Keratinocyte (primary cell): ENCODE results near the gene SPANXN4. TPM values are rescaled to one million over a fixed set of nuclear protein-coding genes. Genes with fewer than 3 reads are reported as not detected.

ENCODE experiments used
- DNase-seq: peaks from one replicate; pipeline ENCODE4 v3.0.0-alpha.2; 2011; ENCODE audit warnings: low read depth, missing footprints, low spot score
- FAIRE-seq: peaks from 2 replicates; lab custom pipeline; 2011; peaks lifted over from hg19 to GRCh38; lab: Jason Lieb, UNC
- H2AFZ ChIP-seq: 2 replicates; pipeline ENCODE4 v1.6.0; 2012; ENCODE audit warnings: low read length, control low read depth, inconsistent platforms; ENCODE audit not compliant: control insufficient read depth
- H3K27ac ChIP-seq: 2 replicates; pipeline ENCODE4 v1.5.1; 2011; ENCODE audit warnings: low read length; ENCODE audit not compliant: control insufficient read depth, insufficient read depth
- H3K27me3 ChIP-seq: 3 replicates; pipeline ENCODE4 v1.6.0; 2011; ENCODE audit warnings: low read length; ENCODE audit not compliant: control insufficient read depth, insufficient read depth; ENCODE audit errors: extremely low read depth
- H3K36me3 ChIP-seq, 2 experiments: 2 replicates in 1 of 2; 3 replicates in 1 of 2; pipeline ENCODE4 v1.5.1; 2011; ENCODE audit warnings: low read length in 2 of 2, mild to moderate bottlenecking in 1 of 2; ENCODE audit not compliant: control insufficient read depth in 2 of 2, insufficient read depth in 2 of 2; ENCODE audit errors: extremely low read depth in 1 of 2
- H3K4me1 ChIP-seq: 3 replicates; pipeline ENCODE4 v1.5.1; 2011; ENCODE audit warnings: low read length; ENCODE audit not compliant: control insufficient read depth, insufficient read depth; ENCODE audit errors: extremely low read depth
- H3K4me2 ChIP-seq: 3 replicates; pipeline ENCODE4 v1.6.0; 2011; ENCODE audit warnings: low read depth, low read length; ENCODE audit not compliant: control insufficient read depth, insufficient read depth; ENCODE audit errors: extremely low read depth
- H3K4me3 ChIP-seq, 3 experiments: fragments of 200-600 bp in 1 of 3; sonication (generic) in 1 of 3; 2 replicates in 2 of 3; 3 replicates in 1 of 3; pipeline ENCODE4 v1.5.1; 2011 to 2016; ENCODE audit warnings: low read length in 3 of 3, mild to moderate bottlenecking in 3 of 3, control low read depth in 2 of 3, inconsistent platforms in 1 of 3, low read depth in 1 of 3, mixed read lengths in 1 of 3, mixed run types in 1 of 3, moderate library complexity in 1 of 3; ENCODE audit not compliant: control insufficient read depth in 2 of 3, insufficient read depth in 2 of 3; ENCODE audit errors: extremely low read depth in 1 of 3
- H3K79me2 ChIP-seq: 2 replicates; pipeline ENCODE4 v1.6.0; 2012; ENCODE audit warnings: low read length; ENCODE audit not compliant: control insufficient read depth, insufficient read depth
- H3K9ac ChIP-seq: 3 replicates; pipeline ENCODE4 v1.6.0; 2011; ENCODE audit warnings: low read length; ENCODE audit not compliant: control insufficient read depth, insufficient read depth; ENCODE audit errors: extremely low read depth
- H3K9me1 ChIP-seq: 3 replicates; pipeline ENCODE4 v1.6.0; 2011; ENCODE audit warnings: low read length; ENCODE audit not compliant: control insufficient read depth, insufficient read depth; ENCODE audit errors: extremely low read depth
- H3K9me3 ChIP-seq: 2 replicates; pipeline ENCODE4 v1.5.1; 2012; ENCODE audit warnings: low read depth, low read length; ENCODE audit not compliant: control insufficient read depth
- H4K20me1 ChIP-seq: 3 replicates; pipeline ENCODE4 v1.6.0; 2011; ENCODE audit warnings: low read length; ENCODE audit not compliant: control insufficient read depth, insufficient read depth; ENCODE audit errors: extremely low read depth
- EZH2 ChIP-seq: IDR thresholded peaks from one replicate; pipeline ENCODE4 v1.6.1; 2012; ENCODE audit warnings: inconsistent platforms, mild to moderate bottlenecking, low read length, moderate library complexity
- dilution Hi-C: fragments of 300-500 bp; cut with MboI; formaldehyde crosslinking; loops from one replicate; pipeline ENCODE4 v1.7.0; 2020; ENCODE audit warnings: low sequenced_read_pairs; ENCODE audit not compliant: extremely low pct_ligation_motif_present
- polyA plus RNA-seq, 5 experiments: library from polyadenylated mRNA; depleted of rRNA in 3 of 5; stranded (reverse) in 3 of 5; stranded (forward) in 1 of 5; unstranded in 1 of 5; fragments of >200 nt; gene quantifications; 1 replicate in 1 of 5; 2 replicates in 3 of 5; 3 replicates in 1 of 5; pipeline versions ENCODE4 v1.2.1 to v1.2.3, GENCODE V29; 2011 to 2012; ENCODE audit warnings: missing spikeins in 2 of 5, low read depth in 1 of 5, low replicate concordance in 1 of 5
- TF ChIP-seq, protein P1 (sequence below), 3 experiments: IDR thresholded peaks in 1 of 3; conservative IDR thresholded peaks in 1 of 3; optimal IDR thresholded peaks in 1 of 3; 2 replicates in 2 of 3; 3 replicates in 1 of 3; pipeline versions ENCODE3 to v1.5.1; 2011; ENCODE audit warnings: low read length in 3 of 3, mild to moderate bottlenecking in 3 of 3, moderate library complexity in 2 of 3, control low read depth in 1 of 3, inconsistent platforms in 1 of 3; ENCODE audit not compliant: insufficient read depth in 2 of 3; ENCODE audit errors: extremely low read depth in 1 of 3

SPANXN4 gene
- polyA plus RNA-seq, 1 donor (not counting 4 experiments of a cell fraction or from before 2014, with no cell fraction given), result not detected

DNA sequence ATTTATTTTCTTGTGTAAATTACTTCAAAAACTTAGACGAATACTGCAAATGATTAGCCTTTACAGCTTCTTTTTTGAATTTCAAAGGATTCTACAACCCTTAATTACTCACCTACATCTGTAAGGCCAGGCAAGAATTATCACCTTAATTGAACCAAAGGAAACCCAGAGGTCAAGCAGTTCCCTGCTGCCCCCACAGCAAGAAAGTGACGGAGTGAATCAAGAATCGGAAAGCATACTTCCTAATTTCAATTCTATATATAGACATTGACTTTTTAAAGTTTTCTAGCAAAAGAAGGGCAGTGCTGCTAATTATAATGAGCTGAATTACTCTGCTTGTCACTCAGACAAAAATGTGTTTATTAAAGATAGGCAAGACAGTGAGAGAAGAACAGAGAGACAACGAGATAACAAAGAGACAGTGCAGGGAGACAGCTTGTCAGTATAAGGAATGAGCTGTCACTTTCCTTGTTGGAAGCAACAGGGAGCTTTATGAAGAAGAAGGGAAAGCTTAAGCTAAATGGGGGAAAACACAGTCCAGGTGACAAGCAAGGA is 47.5 kb upstream of the SPANXN4 start:
- H3K4me1 ChIP-seq, result no peaks in the 10 kb centered on the region
- peaks cover 2% of the 10 kb centered on the region for H3K9me3 ChIP-seq
- H2AFZ ChIP-seq, result no peak overlapping the region
- H3K9me1 ChIP-seq, result no peaks in the 10 kb centered on the region
- H3K36me3 ChIP-seq, result no peaks in the 10 kb centered on the region
- no peaks in the 10 kb centered on the region for H3K79me2 ChIP-seq
- FAIRE-seq (no peak), DNase-seq (no peak)
- H3K4me2 ChIP-seq, result no peak overlapping the region
- no peaks in the 10 kb centered on the region for H4K20me1 ChIP-seq
- dilution Hi-C loops, result no loop called here
- TF ChIP-seq, protein P1, sequence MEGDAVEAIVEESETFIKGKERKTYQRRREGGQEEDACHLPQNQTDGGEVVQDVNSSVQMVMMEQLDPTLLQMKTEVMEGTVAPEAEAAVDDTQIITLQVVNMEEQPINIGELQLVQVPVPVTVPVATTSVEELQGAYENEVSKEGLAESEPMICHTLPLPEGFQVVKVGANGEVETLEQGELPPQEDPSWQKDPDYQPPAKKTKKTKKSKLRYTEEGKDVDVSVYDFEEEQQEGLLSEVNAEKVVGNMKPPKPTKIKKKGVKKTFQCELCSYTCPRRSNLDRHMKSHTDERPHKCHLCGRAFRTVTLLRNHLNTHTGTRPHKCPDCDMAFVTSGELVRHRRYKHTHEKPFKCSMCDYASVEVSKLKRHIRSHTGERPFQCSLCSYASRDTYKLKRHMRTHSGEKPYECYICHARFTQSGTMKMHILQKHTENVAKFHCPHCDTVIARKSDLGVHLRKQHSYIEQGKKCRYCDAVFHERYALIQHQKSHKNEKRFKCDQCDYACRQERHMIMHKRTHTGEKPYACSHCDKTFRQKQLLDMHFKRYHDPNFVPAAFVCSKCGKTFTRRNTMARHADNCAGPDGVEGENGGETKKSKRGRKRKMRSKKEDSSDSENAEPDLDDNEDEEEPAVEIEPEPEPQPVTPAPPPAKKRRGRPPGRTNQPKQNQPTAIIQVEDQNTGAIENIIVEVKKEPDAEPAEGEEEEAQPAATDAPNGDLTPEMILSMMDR (optimal IDR thresholded peaks at IDR 0.05 in 1 of 3, IDR thresholded peaks at IDR 0.05 in 1 of 3, conservative IDR thresholded peaks at IDR 0.05 in 1 of 3; ENCODE audit: extremely low read depth in 1 of 3, insufficient read depth in 2 of 3, low read length in 3 of 3), result no peak
- TF ChIP-seq EZH2, result no peak
- H3K4me3 ChIP-seq, result no peak overlapping the region
- H3K27ac ChIP-seq, result no peak overlapping the region
- no peak overlapping the region for H3K9ac ChIP-seq
- H3K27me3 ChIP-seq, result no peaks in the 10 kb centered on the region

DNA sequence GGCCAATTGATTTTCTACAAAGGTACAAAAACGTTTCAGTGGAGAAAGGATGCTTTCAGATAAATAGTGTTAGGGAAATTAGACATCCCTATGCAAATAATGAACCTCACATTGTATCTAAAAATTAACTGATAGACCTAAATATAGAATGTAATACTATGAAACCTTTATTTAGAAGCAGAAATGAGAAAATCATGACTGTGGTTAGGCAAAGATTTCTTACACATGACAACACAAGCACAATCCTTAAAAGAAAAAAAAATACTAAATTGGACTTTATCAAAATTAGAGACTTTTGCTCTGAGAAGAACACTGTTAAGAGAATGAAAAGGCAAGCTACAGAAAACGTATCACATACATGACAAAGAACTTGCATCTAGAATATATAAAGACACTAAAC is 43.0 kb upstream of the SPANXN4 start:
- Histone ChIP-seq H3K4me3 (no peak overlapping the region), H3K9me3 (peaks cover under 1% of the 10 kb centered on the region), H3K9ac (no peak overlapping the region), H3K27me3 (no peaks in the 10 kb centered on the region), H3K36me3 (no peaks in the 10 kb centered on the region), H3K4me1 (no peaks in the 10 kb centered on the region), H3K27ac (no peak overlapping the region), H2AFZ (no peak overlapping the region), H3K79me2 (no peaks in the 10 kb centered on the region), H3K4me2 (no peak overlapping the region), H3K9me1 (no peaks in the 10 kb centered on the region), H4K20me1 (no peaks in the 10 kb centered on the region)
- dilution Hi-C loops, result no loop called here
- FAIRE-seq (no peak), DNase-seq (no peak)
- no peak for TF ChIP-seq EZH2
- TF ChIP-seq, protein P1 (optimal IDR thresholded peaks at IDR 0.05 in 1 of 3, IDR thresholded peaks at IDR 0.05 in 1 of 3, conservative IDR thresholded peaks at IDR 0.05 in 1 of 3; ENCODE audit: extremely low read depth in 1 of 3, insufficient read depth in 2 of 3, low read length in 3 of 3), result no peak
